ENCODE data around the gene PPP1R37. TPM values are rescaled to one million over a fixed set of nuclear protein-coding genes. Genes with fewer than 3 reads are reported as not detected.

PPP1R37 gene
- total and polyA plus RNA-seq, 2 of the 8 experiments (the other 6 are each of a cell fraction or from before 2014, with no cell fraction given), result 14.6 to 25.7 TPM

- Histone ChIP-seq H3K4me1 (replicated peaks in 1 of 4; ENCODE audit: control insufficient read depth in 3 of 4, insufficient read depth in 4 of 4, low read length in 3 of 4) (peaks cover 13 to 37% (median 20%) of the 10 kb centered on the region in 4 experiments), H4K8ac (ENCODE audit: extremely low read depth, insufficient read depth, low read length) (peak overlapping the region; percentile 90; the same call in 1 of the 2 replicates), H3K23me2 (ENCODE audit: low read depth, low read length) (peaks cover 17% of the 10 kb centered on the region), H4K91ac (replicated peaks; ENCODE audit: insufficient read length, low read length) (peak overlapping the region; percentile 32), H2AFZ (ENCODE audit: low read length) (no peak overlapping the region), H2BK15ac (ENCODE audit: low read length) (peak overlapping the region; percentile 72; the same call in 1 of the 2 replicates), H2BK12ac (ENCODE audit: low read depth, low read length) (peak overlapping the region; percentile 90; the same call in 1 of the 2 replicates), H3K23ac (ENCODE audit: insufficient read length) (no peak overlapping the region), H2AK5ac (ENCODE audit: low read depth, low read length) (peak overlapping the region; percentile 80; the same call in 1 of the 2 replicates), H3K79me2 (ENCODE audit: control insufficient read depth in 1 of 2, insufficient read depth in 2 of 2, low read length in 2 of 2) (peaks cover 5 to 40% of the 10 kb centered on the region in 2 experiments), H3K14ac (ENCODE audit: insufficient read length) (no peak overlapping the region), H3K56ac (replicated peaks; ENCODE audit: insufficient read length, low read depth, low read length) (peak overlapping the region; percentile 70), H3K36me3 (ENCODE audit: control insufficient read depth in 2 of 4, insufficient read depth in 4 of 4, low read length in 3 of 4) (peaks cover 0 to 21% (median 4%) of the 10 kb centered on the region in 4 experiments; a peak in 4 of 8 replicates), H4K20me1 (replicated peaks in 1 of 2; ENCODE audit: control insufficient read depth in 1 of 2, insufficient read depth in 2 of 2, low read length in 2 of 2) (peaks cover 0 to 2% of the 10 kb centered on the region in 2 experiments), H3K4ac (replicated peaks; ENCODE audit: insufficient read length, low read depth, low read length) (peak overlapping the region; percentile 81), H3K27me3 (replicated peaks in 1 of 4; ENCODE audit: control insufficient read depth in 3 of 4, extremely low read depth in 1 of 4, insufficient read depth in 3 of 4, low read length in 3 of 4) (no peaks in the 10 kb centered on the region), H4K5ac (ENCODE audit: insufficient read length, low read depth, low read length) (peak overlapping the region; percentile 49), H3K9ac (replicated peaks in 1 of 4; ENCODE audit: extremely low read depth in 1 of 4, low read depth in 3 of 4, low read length in 3 of 4) (peak overlapping the region in 3 of 4 experiments; percentile 58 to 82 (median 82); a peak in 6 of 7 replicates), H2BK5ac (ENCODE audit: low read depth, low read length) (peak overlapping the region; percentile 97), H2BK120ac (replicated peaks; ENCODE audit: low read depth, low read length) (peak overlapping the region; percentile 18), H3K79me1 (ENCODE audit: low read depth, low read length) (peaks cover 9% of the 10 kb centered on the region), H3K18ac (ENCODE audit: extremely low read depth, low read length) (peak overlapping the region; percentile 95), H3K4me2 (ENCODE audit: insufficient read depth in 1 of 2, low read depth in 2 of 2, low read length in 2 of 2) (peak overlapping the region; percentile 87 to 99), H3K4me3 (ENCODE audit: extremely low read depth in 1 of 4, insufficient read depth in 2 of 4, low read depth in 3 of 4, low read length in 4 of 4) (peak overlapping the region; percentile 87 to 98 (median 94)), H2BK20ac (ENCODE audit: low read length) (peak overlapping the region; percentile 55), H3K27ac (ENCODE audit: low read depth, low read length) (peak overlapping the region; percentile 94; the same call in 1 of the 2 replicates), H3K9me3 (ENCODE audit: insufficient read depth in 2 of 2, low read depth in 1 of 2, low read length in 1 of 2) (no peaks in the 10 kb centered on the region)
- POLR2A ChIA-PET (ENCODE audit: partially characterized antibody), result interaction anchor here (0.6 to 8.5 kb wide), 18 partner anchors 9 to 230 kb away, joined by 3 to 230 read pairs (median 6); partner anchors contain the start of genes APOE, BLOC1S3, PPP1R37 and RELB
- FAIRE-seq (no peak), DNase-seq (ENCODE audit: low read depth in 1 of 2, low spot score in 2 of 2) (no peak)
- TF ChIP-seq USF2 (IDR thresholded peaks at IDR 0.05; ENCODE audit: low read length) (no peak), ASH2L (IDR thresholded peaks at IDR 0.05; ENCODE audit: low read length) (peak; percentile 35)
- 56% methylated on average over 10 of the region's 10 CpGs; no CpG with 5 or more reads in 1 of the 2 experiments for WGBS, 2 experiments (ENCODE audit: extremely low coverage in 1 of 2, insufficient coverage in 1 of 2, insufficient read length in 1 of 2, insufficient replicate concordance in 2 of 2, low coverage in 1 of 2, low lambda C conversion rate in 2 of 2, missing lambda C conversion rate in 1 of 2)
- CTCF ChIA-PET (ENCODE audit: partially characterized antibody), result interaction anchor here (1.1 to 4.1 kb wide), 4 partner anchors 9 to 128 kb away, joined by 3 to 39 read pairs (median 4); partner anchors contain the start of gene PPP1R37
Observed at GRCh38 chr19:45078390-45079062, 14.5 kb upstream of the PPP1R37 start.
